Activated CD8-positive, alpha-beta memory T cell treated with anti-CD3 and anti-CD28 coated beads, Interleukin-2, amount 10 ng/mL, durations not matched to agents 7 days and 5 days (primary cell): ENCODE results near the gene TBX1. TPM values are rescaled to one million over a fixed set of nuclear protein-coding genes. Genes with fewer than 3 reads are reported as not detected.

Source experiments
- ATAC-seq: fragments of 150-1000 bp; cut with Tn5 transposase; one replicate; pipeline ENCODE4 v1.10.0; 2021; ENCODE audit warnings: moderate library complexity
- CTCF ChIA-PET: fragments of 350-600 bp; sonication (Branson Sonifier 250); formaldehyde crosslinking; loops from one replicate; lab custom pipeline; 2021; ENCODE audit warnings: antibody characterized with exemption; lab: Charles Lee
- DNase-seq: peaks from one replicate; pipeline ENCODE4 v3.0.0-alpha.2; 2020
- H3K27ac Mint-ChIP-seq: one replicate; pipeline ENCODE4 v1.8.0; 2021; ENCODE audit warnings: mild to moderate bottlenecking, mixed read lengths
- H3K27me3 Mint-ChIP-seq: one replicate; pipeline ENCODE4 v1.8.0; 2021; ENCODE audit warnings: mixed read lengths
- H3K36me3 Mint-ChIP-seq: one replicate; pipeline ENCODE4 v1.8.0; 2021; ENCODE audit warnings: mild to moderate bottlenecking, mixed read lengths
- H3K4me1 Mint-ChIP-seq: one replicate; pipeline ENCODE4 v1.8.0; 2021; ENCODE audit warnings: mixed read lengths
- H3K4me3 Mint-ChIP-seq: one replicate; pipeline ENCODE4 v1.8.0; 2021; ENCODE audit warnings: mild to moderate bottlenecking, moderate library complexity, mixed read lengths
- H3K9me3 Mint-ChIP-seq: one replicate; pipeline ENCODE4 v1.8.0; 2022; ENCODE audit warnings: low read depth, mixed read lengths
- total RNA-seq, 2 experiments: library from RNA; stranded (reverse); gene quantifications; one replicate each; pipeline ENCODE4 v1.2.3, GENCODE V29; 2021

Gene TBX1
- total RNA-seq, 2 experiments from 2014 or later: 0.91 to 1.1 TPM

- H3K4me3 Mint-ChIP-seq: no peak overlapping the region
- no peak overlapping the region for H3K27ac Mint-ChIP-seq
- CTCF ChIA-PET: no interaction called here
- DNase-seq (no peak), ATAC-seq (no peak)
- peaks cover 5% of the 10 kb centered on the region for H3K36me3 Mint-ChIP-seq
- H3K9me3 Mint-ChIP-seq: peaks cover 3% of the 10 kb centered on the region
- no peaks in the 10 kb centered on the region for H3K4me1 Mint-ChIP-seq
- H3K27me3 Mint-ChIP-seq: no peaks in the 10 kb centered on the region
Observed at GRCh38 chr22:19793661-19794310, 33.2 kb downstream of the TBX1 start.

- CTCF ChIA-PET: no interaction called here
- no peaks in the 10 kb centered on the region for H3K27me3 Mint-ChIP-seq
- H3K4me1 Mint-ChIP-seq: no peaks in the 10 kb centered on the region
- H3K4me3 Mint-ChIP-seq: no peak overlapping the region
- H3K36me3 Mint-ChIP-seq: peaks cover 2% of the 10 kb centered on the region
- DNase-seq: no peak
- peaks cover 3% of the 10 kb centered on the region for H3K9me3 Mint-ChIP-seq
- no peak overlapping the region for H3K27ac Mint-ChIP-seq
- ATAC-seq: no peak
Observed at GRCh38 chr22:19795617-19796008, 35.0 kb downstream of the TBX1 start.

GRCh38 chr22:19796160-19796559, 35.6 kb downstream of the TBX1 start:
- Mint-ChIP-seq H3K4me1 (no peaks in the 10 kb centered on the region), H3K27ac (no peak overlapping the region), H3K9me3 (peaks cover 3% of the 10 kb centered on the region), H3K4me3 (no peak overlapping the region), H3K27me3 (no peaks in the 10 kb centered on the region), H3K36me3 (peaks cover 2% of the 10 kb centered on the region)
- DNase-seq (no peak), ATAC-seq (no peak)
- CTCF ChIA-PET: no interaction called here

GRCh38 chr22:19797086-19798002, 36.8 kb downstream of the TBX1 start:
- peaks cover 3% of the 10 kb centered on the region for H3K9me3 Mint-ChIP-seq
- no peak overlapping the region for H3K27ac Mint-ChIP-seq
- no peak overlapping the region for H3K4me3 Mint-ChIP-seq
- CTCF ChIA-PET: no interaction called here
- H3K4me1 Mint-ChIP-seq: no peaks in the 10 kb centered on the region
- H3K27me3 Mint-ChIP-seq: no peaks in the 10 kb centered on the region
- DNase-seq (no peak), ATAC-seq (no peak)
- peaks cover 2% of the 10 kb centered on the region for H3K36me3 Mint-ChIP-seq

GRCh38 chr22:19798003-19798665, 37.6 kb downstream of the TBX1 start:
- CTCF ChIA-PET: no interaction called here
- DNase-seq: no peak
- H3K4me1 Mint-ChIP-seq: no peaks in the 10 kb centered on the region
- ATAC-seq: no peak
- H3K9me3 Mint-ChIP-seq: peaks cover 3% of the 10 kb centered on the region
- H3K27ac Mint-ChIP-seq: no peak overlapping the region
- H3K36me3 Mint-ChIP-seq: no peaks in the 10 kb centered on the region
- no peaks in the 10 kb centered on the region for H3K27me3 Mint-ChIP-seq
- H3K4me3 Mint-ChIP-seq: no peak overlapping the region

GRCh38 chr22:19798891-19799293, 38.3 kb downstream of the TBX1 start:
- Mint-ChIP-seq H3K27me3 (no peaks in the 10 kb centered on the region), H3K27ac (no peak overlapping the region), H3K4me1 (no peaks in the 10 kb centered on the region), H3K9me3 (no peaks in the 10 kb centered on the region), H3K36me3 (no peaks in the 10 kb centered on the region), H3K4me3 (no peak overlapping the region)
- ATAC-seq (no peak), DNase-seq (no peak)
- CTCF ChIA-PET: no interaction called here

GRCh38 chr22:19799322-19800190, 39.0 kb downstream of the TBX1 start:
- no peaks in the 10 kb centered on the region for H3K4me1 Mint-ChIP-seq
- H3K27ac Mint-ChIP-seq: no peak overlapping the region
- DNase-seq: no peak
- H3K27me3 Mint-ChIP-seq: no peaks in the 10 kb centered on the region
- CTCF ChIA-PET: interaction anchor here (1.8 kb wide), 1 partner anchor 111 kb away, joined by 5 read pairs; no protein-coding TSS in a partner anchor
- no peak overlapping the region for H3K4me3 Mint-ChIP-seq
- no peaks in the 10 kb centered on the region for H3K36me3 Mint-ChIP-seq
- no peaks in the 10 kb centered on the region for H3K9me3 Mint-ChIP-seq
- ATAC-seq: no peak

GRCh38 chr22:19800306-19800705, 39.7 kb downstream of the TBX1 start:
- H3K9me3 Mint-ChIP-seq: no peaks in the 10 kb centered on the region
- ATAC-seq: no peak

GRCh38 chr22:19800761-19801244, 40.2 kb downstream of the TBX1 start:
- Mint-ChIP-seq H3K4me1 (no peaks in the 10 kb centered on the region), H3K36me3 (no peaks in the 10 kb centered on the region), H3K4me3 (no peak overlapping the region), H3K27me3 (no peaks in the 10 kb centered on the region), H3K9me3 (no peaks in the 10 kb centered on the region), H3K27ac (no peak overlapping the region)
- CTCF ChIA-PET: interaction anchor here (1.0 to 1.8 kb wide), 4 partner anchors 55 to 112 kb away, joined by 3 to 5 read pairs (median 3); no protein-coding TSS in a partner anchor
- DNase-seq: no peak
- no peak for ATAC-seq

More at GRCh38 chr22:19800306-19800705, 39.7 kb downstream of the TBX1 start:
- Mint-ChIP-seq H3K27me3 (no peaks in the 10 kb centered on the region), H3K4me1 (no peaks in the 10 kb centered on the region), H3K27ac (no peak overlapping the region), H3K36me3 (no peaks in the 10 kb centered on the region), H3K4me3 (no peak overlapping the region)
- CTCF ChIA-PET: interaction anchor here (1.0 to 1.8 kb wide), 4 partner anchors 55 to 113 kb away, joined by 3 to 5 read pairs (median 3); no protein-coding TSS in a partner anchor
- DNase-seq: no peak

GRCh38 chr22:19801340-19802000, 40.9 kb downstream of the TBX1 start:
- Mint-ChIP-seq H3K4me1 (no peaks in the 10 kb centered on the region), H3K9me3 (no peaks in the 10 kb centered on the region), H3K27ac (no peak overlapping the region), H3K36me3 (no peaks in the 10 kb centered on the region), H3K4me3 (no peak overlapping the region), H3K27me3 (no peaks in the 10 kb centered on the region)
- ATAC-seq (no peak), DNase-seq (no peak)
- CTCF ChIA-PET: interaction anchor here (1.0 to 1.8 kb wide), 4 partner anchors 54 to 112 kb away, joined by 3 to 5 read pairs (median 3); no protein-coding TSS in a partner anchor

GRCh38 chr22:19802001-19802893, 41.7 kb downstream of the TBX1 start:
- no peaks in the 10 kb centered on the region for H3K4me1 Mint-ChIP-seq

More at GRCh38 chr22:19802001-19802893, 41.7 kb downstream of the TBX1 start:
- Mint-ChIP-seq H3K9me3 (no peaks in the 10 kb centered on the region), H3K27ac (no peak overlapping the region), H3K27me3 (no peaks in the 10 kb centered on the region), H3K36me3 (no peaks in the 10 kb centered on the region), H3K4me3 (no peak overlapping the region)
- DNase-seq: no peak
- ATAC-seq: no peak
- CTCF ChIA-PET: interaction anchor here (0.8 kb wide), 1 partner anchor 108 kb away, joined by 3 read pairs; no protein-coding TSS in a partner anchor
